ENCODE measurements around the gene DOC2A.
"Not testable (repeated sequence)": the region's sequence is repeated elsewhere in the genome, so short reads cannot be mapped to it uniquely, and the experiment has no call there.

DNA sequence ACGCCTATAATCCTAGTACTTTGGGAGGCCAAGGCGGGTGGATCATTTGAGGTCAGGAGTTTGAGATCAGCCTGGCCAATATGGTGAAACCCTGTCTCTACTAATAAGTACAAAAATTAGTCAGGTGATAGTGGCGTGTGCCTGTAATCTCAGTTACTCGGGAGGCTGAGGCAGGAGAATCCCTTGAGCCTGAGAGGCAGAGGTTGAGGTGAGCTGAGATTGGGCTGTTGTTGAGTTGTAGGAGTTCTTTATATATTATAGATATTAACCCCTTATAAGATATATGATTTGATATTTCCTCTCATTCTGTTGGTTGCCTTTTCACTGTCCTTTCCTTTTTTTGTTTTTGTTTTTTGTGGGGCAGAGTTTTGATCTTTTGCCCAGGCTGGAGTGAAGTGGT is 51.0 kb downstream of the DOC2A start:
- not testable (repeated sequence) for TF ChIP-seq SMARCB1 (IDR thresholded peaks at IDR 0.05; ENCODE audit: insufficient read length, low read depth); ZNF316 (IDR thresholded peaks at IDR 0.05); ZFP30 (CRISPR knock-in tag; IDR thresholded peaks at IDR 0.05; ENCODE audit: borderline replicate concordance); ZNF830 (CRISPR knock-in tag; IDR thresholded peaks at IDR 0.05)
